SW 1271 (cell line): ENCODE results near the gene SEC11C.

Source experiments
- DNase-seq, 2 experiments: peaks; one replicate each; lab custom pipeline; 2025; lab: John Stamatoyannopoulos, UW

Gene SEC11C

GRCh38 chr18:59144483-59144882, 4.8 kb downstream of the SEC11C start:
- DNase-seq: no peak

- DNase-seq: no peak
Observed at GRCh38 chr18:59145055-59145454, 5.4 kb downstream of the SEC11C start.

- DNase-seq: no peak
Observed at GRCh38 chr18:59148192-59148591, 8.5 kb downstream of the SEC11C start.

GRCh38 chr18:59149007-59149406, 9.3 kb downstream of the SEC11C start:
- no peak for DNase-seq

- no peak for DNase-seq
Observed at GRCh38 chr18:59149416-59149815, 9.7 kb downstream of the SEC11C start.

GRCh38 chr18:59150236-59150635, 10.6 kb downstream of the SEC11C start:
- no peak for DNase-seq

GRCh38 chr18:59155153-59155552, 15.5 kb downstream of the SEC11C start:
- DNase-seq: no peak

GRCh38 chr18:59156316-59156715, 16.6 kb downstream of the SEC11C start:
- no peak for DNase-seq

GRCh38 chr18:59159265-59159664, 19.6 kb downstream of the SEC11C start:
- DNase-seq: no peak

- no peak for DNase-seq
Observed at GRCh38 chr18:59159986-59160385, 20.3 kb downstream of the SEC11C start.

GRCh38 chr18:59172664-59173249, 33.1 kb downstream of the SEC11C start:
- DNase-seq: no peak

GRCh38 chr18:59177485-59177884, 37.8 kb downstream of the SEC11C start:
- DNase-seq: no peak

GRCh38 chr18:59180150-59180845, 40.6 kb downstream of the SEC11C start:
- no peak for DNase-seq

GRCh38 chr18:59182673-59183072, 43.0 kb downstream of the SEC11C start:
- no peak for DNase-seq

GRCh38 chr18:59189008-59189407, 49.3 kb downstream of the SEC11C start:
- DNase-seq: no peak

GRCh38 chr18:59189746-59190145, 50.1 kb downstream of the SEC11C start:
- DNase-seq: no peak

GRCh38 chr18:59196161-59196725, 56.6 kb downstream of the SEC11C start:
- DNase-seq: no peak

GRCh38 chr18:59197636-59198035, 58.0 kb downstream of the SEC11C start:
- no peak for DNase-seq

GRCh38 chr18:59198215-59198614, 58.5 kb downstream of the SEC11C start:
- no peak for DNase-seq

GRCh38 chr18:59200787-59201186, 61.1 kb downstream of the SEC11C start:
- DNase-seq: no peak

- DNase-seq: no peak
Observed at GRCh38 chr18:59202258-59202820, 62.7 kb downstream of the SEC11C start.

GRCh38 chr18:59207506-59207905, 67.8 kb downstream of the SEC11C start:
- DNase-seq: no peak
